GM12874 (cell line): ENCODE measurements around the gene EYS.

Source experiments
- CTCF ChIP-seq: IDR thresholded peaks from 2 replicates; pipeline ENCODE4 v1.5.1; 2011; ENCODE audit warnings: low read depth, mild to moderate bottlenecking, control low read depth, low read length, moderate library complexity; ENCODE audit not compliant: insufficient read depth

EYS gene

GRCh38 chr6:64483956-64484499, 1223.0 kb downstream of the EYS start:
- no peak for TF ChIP-seq CTCF

DNA sequence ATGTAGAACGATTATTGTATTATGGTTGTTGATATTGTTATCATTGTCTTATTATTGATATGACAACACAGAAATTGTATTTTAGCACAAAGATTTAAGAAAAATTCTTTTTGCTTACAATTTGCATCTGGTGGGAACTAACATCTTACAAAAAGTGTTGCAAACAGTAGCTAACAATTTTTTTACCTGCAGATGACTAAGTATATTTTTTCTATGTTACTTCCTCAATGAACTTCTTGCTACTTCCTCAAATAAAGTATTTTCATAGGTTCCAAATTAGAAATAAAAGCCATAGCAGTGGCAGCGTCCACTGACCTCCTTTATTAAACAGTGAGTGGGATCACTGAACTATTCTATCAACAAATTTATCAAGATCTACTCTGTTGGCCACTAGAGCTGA, 1224.4 kb downstream of the EYS start:
- no peak for TF ChIP-seq CTCF

GRCh38 chr6:64479134-64479533, 1227.9 kb downstream of the EYS start:
- TF ChIP-seq CTCF, result no peak

GRCh38 chr6:64477391-64477790, 1229.6 kb downstream of the EYS start:
- no peak for TF ChIP-seq CTCF

DNA sequence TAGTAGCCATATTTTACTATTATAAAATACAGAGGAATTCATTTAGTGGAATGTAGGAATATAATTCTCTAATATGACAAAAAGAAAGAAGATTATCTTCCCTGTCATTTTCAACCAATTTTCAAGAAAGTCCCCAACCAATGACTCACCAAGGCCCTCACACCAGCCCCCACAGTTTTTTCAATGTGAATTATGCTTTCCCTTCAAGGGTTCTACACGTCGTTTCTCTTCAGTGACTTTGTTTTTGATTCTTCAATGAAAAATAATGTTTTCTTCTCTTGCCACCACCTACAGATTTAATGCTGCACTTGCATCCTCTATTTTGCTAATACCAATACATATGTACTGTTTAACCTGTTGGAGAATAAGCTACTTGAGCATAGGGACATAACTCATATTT, 1230.1 kb downstream of the EYS start:
- no peak for TF ChIP-seq CTCF

DNA sequence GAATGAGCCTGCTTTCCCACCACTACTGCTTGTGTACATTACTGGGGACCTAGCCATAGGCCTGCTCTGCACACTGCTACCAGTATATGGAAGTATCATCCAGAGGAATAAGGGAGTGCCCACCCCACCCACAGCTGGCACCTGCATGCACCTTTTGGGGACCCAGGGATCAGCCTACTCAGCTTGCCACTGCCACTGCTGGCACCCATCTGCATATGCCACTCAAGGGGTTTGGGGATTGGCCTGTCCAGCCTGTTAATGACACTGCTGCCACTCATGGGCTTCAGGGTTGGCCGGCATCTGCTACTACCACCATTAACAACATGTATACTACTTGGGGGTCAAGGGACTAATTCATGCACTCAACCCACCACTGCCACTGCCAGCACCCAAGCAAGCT, 1239.4 kb downstream of the EYS start:
- TF ChIP-seq CTCF, result no peak

DNA sequence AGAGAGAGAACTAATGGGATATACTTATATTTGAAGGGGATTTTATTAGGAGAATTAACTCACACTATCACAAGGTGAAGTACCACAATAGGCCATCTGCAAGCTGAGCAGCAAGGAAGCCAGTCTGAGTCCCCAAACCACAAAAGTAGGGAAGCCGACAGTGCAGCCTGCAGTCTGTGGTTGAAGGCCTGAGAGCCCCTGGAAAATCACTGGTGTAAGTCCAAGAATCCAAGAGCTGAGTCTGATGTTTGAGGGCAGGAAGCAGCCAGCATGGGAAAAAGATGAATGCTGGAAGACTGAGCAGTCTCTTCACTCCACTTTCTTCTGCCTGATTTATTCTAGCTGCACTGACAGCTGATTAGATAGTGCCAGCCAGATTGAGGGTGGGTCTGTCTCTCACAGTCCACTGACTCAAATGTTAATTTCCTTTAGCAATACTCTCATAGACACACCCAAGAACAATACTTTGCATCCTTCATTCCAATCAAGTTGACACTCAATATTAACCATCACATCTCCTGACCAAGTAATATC, 1247.5 kb downstream of the EYS start:
- no peak for TF ChIP-seq CTCF
